CD8-positive, alpha-beta memory T cell (primary cell): ENCODE measurements around the gene DMRTB1. TPM values are rescaled to one million over a fixed set of nuclear protein-coding genes. Genes with fewer than 3 reads are reported as not detected.

Source experiments
- CTCF ChIA-PET: fragments of 350-600 bp; sonication (Branson Sonifier 250); formaldehyde crosslinking; loops from one replicate; lab custom pipeline; 2021; ENCODE audit warnings: antibody characterized with exemption; lab: Charles Lee
- POLR2A ChIA-PET: fragments of 350-600 bp; sonication (Branson Sonifier 250); formaldehyde crosslinking; loops from one replicate; lab custom pipeline; 2021; ENCODE audit warnings: antibody characterized with exemption; lab: Charles Lee
- DNase-seq, 5 donors: peaks; one replicate each; pipeline versions ENCODE4 v3.0.0 to v3.0.0-alpha.2; 2020 to 2022; ENCODE audit warnings: mixed read lengths in 1 of 5
- H3K27ac ChIP-seq: one replicate; pipeline ENCODE4 v1.7.0; 2013; ENCODE audit warnings: low read depth, mild to moderate bottlenecking, low read length, moderate library complexity
- H3K27me3 ChIP-seq: 2 replicates; pipeline ENCODE4 v1.7.0; 2013; ENCODE audit warnings: low read length, mild to moderate bottlenecking; ENCODE audit not compliant: insufficient read depth, poor library complexity, severe bottlenecking
- H3K36me3 ChIP-seq: 2 replicates; pipeline ENCODE4 v1.7.0; 2013; ENCODE audit warnings: mild to moderate bottlenecking, low read length, moderate library complexity; ENCODE audit not compliant: insufficient read depth
- H3K4me1 ChIP-seq: 2 replicates; pipeline ENCODE4 v1.7.0; 2013; ENCODE audit warnings: mild to moderate bottlenecking, low read length, moderate library complexity; ENCODE audit not compliant: insufficient read depth
- H3K4me3 ChIP-seq: 2 replicates; pipeline ENCODE4 v1.7.0; 2013; ENCODE audit warnings: mild to moderate bottlenecking, low read length
- H3K9me3 ChIP-seq: 2 replicates; pipeline ENCODE4 v1.7.0; 2013; ENCODE audit warnings: mild to moderate bottlenecking, low read length
- H3K27ac Mint-ChIP-seq, 8 donors: one replicate each; pipeline ENCODE4 v1.8.0; 2020 to 2021; ENCODE audit warnings: mixed read lengths in 8 of 8, mild to moderate bottlenecking in 6 of 8, inconsistent platforms in 3 of 8, moderate library complexity in 3 of 8
- H3K27me3 Mint-ChIP-seq, 2 donors: one replicate each; pipeline ENCODE4 v1.8.0; 2020 to 2021; ENCODE audit warnings: mixed read lengths in 2 of 2, mild to moderate bottlenecking in 1 of 2, moderate library complexity in 1 of 2
- H3K36me3 Mint-ChIP-seq, 3 donors: one replicate each; pipeline ENCODE4 v1.8.0; 2020 to 2021; ENCODE audit warnings: mixed read lengths in 3 of 3, inconsistent platforms in 1 of 3, mild to moderate bottlenecking in 1 of 3
- H3K4me1 Mint-ChIP-seq, 3 donors: one replicate each; pipeline ENCODE4 v1.8.0; 2020 to 2021; ENCODE audit warnings: mixed read lengths in 3 of 3, inconsistent platforms in 1 of 3, mild to moderate bottlenecking in 1 of 3
- H3K4me3 Mint-ChIP-seq, 7 donors: one replicate each; pipeline ENCODE4 v1.8.0; 2020 to 2021; ENCODE audit warnings: mixed read lengths in 7 of 7, mild to moderate bottlenecking in 6 of 7, moderate library complexity in 4 of 7, inconsistent platforms in 2 of 7
- H3K9me3 Mint-ChIP-seq, 5 donors: one replicate each; pipeline ENCODE4 v1.8.0; 2020 to 2022; ENCODE audit warnings: mixed read lengths in 5 of 5, mild to moderate bottlenecking in 3 of 5, moderate library complexity in 2 of 5, inconsistent platforms in 1 of 5
- polyA plus RNA-seq: library from polyadenylated mRNA; unstranded; fragments of 300-500 nt; fragmentation: Illumina TruSeq; gene quantifications from one replicate; pipeline ENCODE4 v1.2.3, GENCODE V29; 2021
- total RNA-seq, 2 experiments: library from RNA; stranded (reverse); gene quantifications; one replicate each; pipeline ENCODE4 v1.2.3, GENCODE V29; 2021

Gene DMRTB1
- total and polyA plus RNA-seq, 3 experiments from 2014 or later = not detected

GRCh38 chr1:53485478-53486394 is 26.5 kb downstream of the DMRTB1 start:
- H3K4me3 ChIP-seq = no peak overlapping the region
- H3K27ac Mint-ChIP-seq = no peak overlapping the region
- DNase-seq = peak; percentile 26 to 75 (median 59)
- H3K9me3 ChIP-seq = no peaks in the 10 kb centered on the region
- no peaks in the 10 kb centered on the region for H3K4me1 ChIP-seq
- H3K4me1 Mint-ChIP-seq = peaks cover 0 to 7% (median 6%) of the 10 kb centered on the region in 3 donors
- H3K9me3 Mint-ChIP-seq = peaks cover 0 to 2% (median 0%) of the 10 kb centered on the region in 5 donors
- peaks cover 9 to 47% of the 10 kb centered on the region in 2 donors for H3K27me3 Mint-ChIP-seq
- H3K36me3 ChIP-seq = no peaks in the 10 kb centered on the region
- no peaks in the 10 kb centered on the region for H3K36me3 Mint-ChIP-seq
- no peak overlapping the region for H3K4me3 Mint-ChIP-seq
- ChIA-PET POLR2A (no interaction called here), CTCF (interaction anchor here (0.5 to 2.1 kb wide), 7 partner anchors 10 to 473 kb away, joined by 3 to 9 read pairs (median 4); no protein-coding TSS in a partner anchor)
- no peaks in the 10 kb centered on the region for H3K27me3 ChIP-seq
- H3K27ac ChIP-seq = no peak overlapping the region

- H3K4me3 ChIP-seq = no peak overlapping the region
- H3K36me3 ChIP-seq = no peaks in the 10 kb centered on the region
- H3K4me1 ChIP-seq = no peaks in the 10 kb centered on the region
- Mint-ChIP-seq H3K27me3 (peaks cover 7 to 47% of the 10 kb centered on the region in 2 donors), H3K9me3 (peaks cover 0 to 2% (median 0%) of the 10 kb centered on the region in 5 donors), H3K4me1 (peaks cover 0 to 7% (median 6%) of the 10 kb centered on the region in 3 donors), H3K27ac (no peak overlapping the region), H3K4me3 (no peak overlapping the region), H3K36me3 (no peaks in the 10 kb centered on the region)
- CTCF ChIA-PET = interaction anchor here (0.8 to 1.3 kb wide), 4 partner anchors 9 to 267 kb away, joined by 4 to 9 read pairs (median 4); no protein-coding TSS in a partner anchor
- H3K9me3 ChIP-seq = no peaks in the 10 kb centered on the region
- POLR2A ChIA-PET = no interaction called here
- H3K27me3 ChIP-seq = no peaks in the 10 kb centered on the region
- no peak overlapping the region for H3K27ac ChIP-seq
- no peak for DNase-seq
These were observed 27.3 kb downstream of the DMRTB1 start for GRCh38 chr1:53486395-53487026.

GRCh38 chr1:53490351-53490750 is 31.2 kb downstream of the DMRTB1 start:
- no peak overlapping the region for H3K4me3 Mint-ChIP-seq
- H3K27me3 ChIP-seq = no peaks in the 10 kb centered on the region
- no peaks in the 10 kb centered on the region for H3K4me1 ChIP-seq
- H3K4me3 ChIP-seq = no peak overlapping the region
- H3K9me3 Mint-ChIP-seq = peaks cover 0 to 2% (median 0%) of the 10 kb centered on the region in 5 donors
- H3K27ac ChIP-seq = no peak overlapping the region
- H3K4me1 Mint-ChIP-seq = peaks cover 0 to 3% (median 3%) of the 10 kb centered on the region in 3 donors
- no peaks in the 10 kb centered on the region for H3K36me3 ChIP-seq
- DNase-seq = no peak
- ChIA-PET CTCF (no interaction called here), POLR2A (no interaction called here)
- no peaks in the 10 kb centered on the region for H3K36me3 Mint-ChIP-seq
- H3K27me3 Mint-ChIP-seq = peaks cover 7 to 26% of the 10 kb centered on the region in 2 donors
- no peak overlapping the region for H3K27ac Mint-ChIP-seq
- no peaks in the 10 kb centered on the region for H3K9me3 ChIP-seq

- POLR2A ChIA-PET = no interaction called here
- CTCF ChIA-PET = interaction anchor here (1.8 kb wide), 1 partner anchor 10 kb away, joined by 4 read pairs; no protein-coding TSS in a partner anchor
These were observed 36.6 kb downstream of the DMRTB1 start for GRCh38 chr1:53495633-53496345.

GRCh38 chr1:53498555-53499131 is 39.4 kb downstream of the DMRTB1 start:
- no peaks in the 10 kb centered on the region for H3K36me3 ChIP-seq
- H3K27ac ChIP-seq = no peak overlapping the region
- no peak for DNase-seq
- H3K4me1 ChIP-seq = peaks cover 6% of the 10 kb centered on the region
- CTCF ChIA-PET = no interaction called here
- H3K27me3 ChIP-seq = no peaks in the 10 kb centered on the region
- peaks cover 2% of the 10 kb centered on the region in 2 donors for H3K27me3 Mint-ChIP-seq
- H3K4me3 ChIP-seq = no peak overlapping the region
- H3K36me3 Mint-ChIP-seq = no peaks in the 10 kb centered on the region
- POLR2A ChIA-PET = no interaction called here
- H3K4me1 Mint-ChIP-seq = peaks cover 9 to 13% (median 11%) of the 10 kb centered on the region in 3 donors
- peak overlapping the region in 3 of 7 donors; percentile 13 to 41 (median 19) for H3K4me3 Mint-ChIP-seq
- H3K9me3 Mint-ChIP-seq = no peaks in the 10 kb centered on the region
- H3K9me3 ChIP-seq = no peaks in the 10 kb centered on the region
- H3K27ac Mint-ChIP-seq = peak overlapping the region in 1 of 8 donors; percentile 29

More at GRCh38 chr1:53495633-53496345, 36.6 kb downstream of the DMRTB1 start:
- Mint-ChIP-seq H3K27me3 (peaks cover 2% of the 10 kb centered on the region in 2 donors), H3K27ac (peak overlapping the region in 2 of 8 donors; percentile 58 to 61), H3K9me3 (no peaks in the 10 kb centered on the region), H3K36me3 (no peaks in the 10 kb centered on the region), H3K4me3 (no peak overlapping the region), H3K4me1 (peaks cover 9 to 13% (median 11%) of the 10 kb centered on the region in 3 donors)
- Histone ChIP-seq H3K27ac (no peak overlapping the region), H3K4me1 (peaks cover 6% of the 10 kb centered on the region), H3K9me3 (no peaks in the 10 kb centered on the region), H3K27me3 (no peaks in the 10 kb centered on the region), H3K4me3 (no peak overlapping the region), H3K36me3 (no peaks in the 10 kb centered on the region)
- no peak for DNase-seq

- H3K4me1 Mint-ChIP-seq = peaks cover 9 to 13% (median 11%) of the 10 kb centered on the region in 3 donors
- Histone ChIP-seq H3K9me3 (no peaks in the 10 kb centered on the region), H3K36me3 (no peaks in the 10 kb centered on the region), H3K27me3 (no peaks in the 10 kb centered on the region), H3K4me1 (peaks cover 6% of the 10 kb centered on the region), H3K27ac (no peak overlapping the region), H3K4me3 (no peak overlapping the region)
- no peak for DNase-seq
- H3K27me3 Mint-ChIP-seq = peaks cover 2 to 3% of the 10 kb centered on the region in 2 donors
- H3K9me3 Mint-ChIP-seq = no peaks in the 10 kb centered on the region
- no peak overlapping the region for H3K27ac Mint-ChIP-seq
- H3K36me3 Mint-ChIP-seq = no peaks in the 10 kb centered on the region
- ChIA-PET POLR2A (no interaction called here), CTCF (no interaction called here)
- peak overlapping the region in 1 of 7 donors; percentile 41 for H3K4me3 Mint-ChIP-seq
These were observed 40.3 kb downstream of the DMRTB1 start for GRCh38 chr1:53499257-53500203.
